Measurements from ENCODE around the gene PEPD. TPM values are rescaled to one million over a fixed set of nuclear protein-coding genes. Genes with fewer than 3 reads are reported as not detected.

Gene PEPD
- total RNA-seq, 1 experiment from 2014 or later: 40.5 TPM

GRCh38 chr19:33343301-33343700 is 178.3 kb downstream of the PEPD start:
- Histone ChIP-seq H3K36me3 (ENCODE audit: control insufficient read depth in 1 of 2, insufficient read depth in 2 of 2, low read length in 2 of 2) (no peaks in the 10 kb centered on the region), H3K4me3 (replicated peaks in 1 of 2; ENCODE audit: low read depth in 1 of 2, low read length in 2 of 2) (no peak overlapping the region), H3K4me1 (ENCODE audit: control insufficient read depth in 1 of 2, insufficient read depth in 2 of 2, low read length in 2 of 2) (peaks cover 0 to 11% of the 10 kb centered on the region in 2 experiments; a peak in 3 of 4 replicates), H2AFZ (ENCODE audit: low read depth, low read length, poor library complexity, severe bottlenecking) (no peak overlapping the region), H3K27me3 (ENCODE audit: insufficient read depth, low read length) (peaks cover 16% of the 10 kb centered on the region; the same call in 1 of the 2 replicates), H3K27ac (ENCODE audit: low read depth, low read length) (no peak overlapping the region), H4K20me1 (ENCODE audit: insufficient read depth) (no peaks in the 10 kb centered on the region), H3K9me3 (ENCODE audit: control insufficient read depth in 1 of 2, insufficient read depth in 1 of 2, low read depth in 1 of 2, low read length in 2 of 2) (no peaks in the 10 kb centered on the region), H3K4me2 (ENCODE audit: low read length) (no peak overlapping the region), H3K9ac (ENCODE audit: low read length) (no peak overlapping the region), H3K79me2 (ENCODE audit: insufficient read depth, low read length) (no peaks in the 10 kb centered on the region), H3K9me2 (ENCODE audit: insufficient read depth) (no peaks in the 10 kb centered on the region)
- TF ChIP-seq, protein P1, sequence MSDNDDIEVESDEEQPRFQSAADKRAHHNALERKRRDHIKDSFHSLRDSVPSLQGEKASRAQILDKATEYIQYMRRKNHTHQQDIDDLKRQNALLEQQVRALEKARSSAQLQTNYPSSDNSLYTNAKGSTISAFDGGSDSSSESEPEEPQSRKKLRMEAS (IDR thresholded peaks at IDR 0.05): no peak
- TF ChIP-seq, protein P2, sequence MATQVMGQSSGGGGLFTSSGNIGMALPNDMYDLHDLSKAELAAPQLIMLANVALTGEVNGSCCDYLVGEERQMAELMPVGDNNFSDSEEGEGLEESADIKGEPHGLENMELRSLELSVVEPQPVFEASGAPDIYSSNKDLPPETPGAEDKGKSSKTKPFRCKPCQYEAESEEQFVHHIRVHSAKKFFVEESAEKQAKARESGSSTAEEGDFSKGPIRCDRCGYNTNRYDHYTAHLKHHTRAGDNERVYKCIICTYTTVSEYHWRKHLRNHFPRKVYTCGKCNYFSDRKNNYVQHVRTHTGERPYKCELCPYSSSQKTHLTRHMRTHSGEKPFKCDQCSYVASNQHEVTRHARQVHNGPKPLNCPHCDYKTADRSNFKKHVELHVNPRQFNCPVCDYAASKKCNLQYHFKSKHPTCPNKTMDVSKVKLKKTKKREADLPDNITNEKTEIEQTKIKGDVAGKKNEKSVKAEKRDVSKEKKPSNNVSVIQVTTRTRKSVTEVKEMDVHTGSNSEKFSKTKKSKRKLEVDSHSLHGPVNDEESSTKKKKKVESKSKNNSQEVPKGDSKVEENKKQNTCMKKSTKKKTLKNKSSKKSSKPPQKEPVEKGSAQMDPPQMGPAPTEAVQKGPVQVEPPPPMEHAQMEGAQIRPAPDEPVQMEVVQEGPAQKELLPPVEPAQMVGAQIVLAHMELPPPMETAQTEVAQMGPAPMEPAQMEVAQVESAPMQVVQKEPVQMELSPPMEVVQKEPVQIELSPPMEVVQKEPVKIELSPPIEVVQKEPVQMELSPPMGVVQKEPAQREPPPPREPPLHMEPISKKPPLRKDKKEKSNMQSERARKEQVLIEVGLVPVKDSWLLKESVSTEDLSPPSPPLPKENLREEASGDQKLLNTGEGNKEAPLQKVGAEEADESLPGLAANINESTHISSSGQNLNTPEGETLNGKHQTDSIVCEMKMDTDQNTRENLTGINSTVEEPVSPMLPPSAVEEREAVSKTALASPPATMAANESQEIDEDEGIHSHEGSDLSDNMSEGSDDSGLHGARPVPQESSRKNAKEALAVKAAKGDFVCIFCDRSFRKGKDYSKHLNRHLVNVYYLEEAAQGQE (IDR thresholded peaks at IDR 0.05; ENCODE audit: low read depth): no peak
- TF ChIP-seq SRF (IDR thresholded peaks at IDR 0.05; ENCODE audit: low read depth): no peak
- no peak for TF ChIP-seq FOSL1 (IDR thresholded peaks at IDR 0.05; ENCODE audit: low read depth)
- no TSS peak for BruUV-seq (replicated peaks)
- intact Hi-C loops (cut with micrococcal nuclease): no loop called here
- ChIA-PET POLR2A (no interaction called here), CTCF (no interaction called here), RAD21 (ENCODE audit: low non-redundant PET in 1 of 2, low total read pairs in 2 of 2, uncharacterized antibody in 2 of 2, unreplicated experiment in 2 of 2) (no interaction called here)
- DNase-seq (ENCODE audit: low read depth, low spot score) (no peak), ATAC-seq (no peak)

- Histone ChIP-seq H3K4me2 (ENCODE audit: low read length) (no peak overlapping the region), H3K36me3 (ENCODE audit: control insufficient read depth in 1 of 2, insufficient read depth in 2 of 2, low read length in 2 of 2) (no peaks in the 10 kb centered on the region), H3K9ac (ENCODE audit: low read length) (no peak overlapping the region), H2AFZ (ENCODE audit: low read depth, low read length, poor library complexity, severe bottlenecking) (no peak overlapping the region), H3K79me2 (ENCODE audit: insufficient read depth, low read length) (no peaks in the 10 kb centered on the region), H3K4me3 (replicated peaks in 1 of 2; ENCODE audit: low read depth in 1 of 2, low read length in 2 of 2) (no peak overlapping the region), H3K9me3 (ENCODE audit: control insufficient read depth in 1 of 2, insufficient read depth in 1 of 2, low read depth in 1 of 2, low read length in 2 of 2) (no peaks in the 10 kb centered on the region), H3K4me1 (ENCODE audit: control insufficient read depth in 1 of 2, insufficient read depth in 2 of 2, low read length in 2 of 2) (peaks cover 0 to 11% of the 10 kb centered on the region in 2 experiments; a peak in 3 of 4 replicates), H3K9me2 (ENCODE audit: insufficient read depth) (no peaks in the 10 kb centered on the region), H3K27ac (ENCODE audit: low read depth, low read length) (no peak overlapping the region), H4K20me1 (ENCODE audit: insufficient read depth) (no peaks in the 10 kb centered on the region), H3K27me3 (ENCODE audit: insufficient read depth, low read length) (no peaks in the 10 kb centered on the region; the same call in 1 of the 2 replicates)
- ATAC-seq (no peak), DNase-seq (ENCODE audit: low read depth, low spot score) (no peak)
- RAD21 ChIA-PET (ENCODE audit: low non-redundant PET in 1 of 2, low total read pairs in 2 of 2, uncharacterized antibody in 2 of 2, unreplicated experiment in 2 of 2): no interaction called here
- CTCF ChIA-PET: no interaction called here
- intact Hi-C loops (cut with micrococcal nuclease): no loop called here
- POLR2A ChIA-PET: no interaction called here
- BruUV-seq (replicated peaks): no TSS peak
- TF ChIP-seq, protein P3, sequence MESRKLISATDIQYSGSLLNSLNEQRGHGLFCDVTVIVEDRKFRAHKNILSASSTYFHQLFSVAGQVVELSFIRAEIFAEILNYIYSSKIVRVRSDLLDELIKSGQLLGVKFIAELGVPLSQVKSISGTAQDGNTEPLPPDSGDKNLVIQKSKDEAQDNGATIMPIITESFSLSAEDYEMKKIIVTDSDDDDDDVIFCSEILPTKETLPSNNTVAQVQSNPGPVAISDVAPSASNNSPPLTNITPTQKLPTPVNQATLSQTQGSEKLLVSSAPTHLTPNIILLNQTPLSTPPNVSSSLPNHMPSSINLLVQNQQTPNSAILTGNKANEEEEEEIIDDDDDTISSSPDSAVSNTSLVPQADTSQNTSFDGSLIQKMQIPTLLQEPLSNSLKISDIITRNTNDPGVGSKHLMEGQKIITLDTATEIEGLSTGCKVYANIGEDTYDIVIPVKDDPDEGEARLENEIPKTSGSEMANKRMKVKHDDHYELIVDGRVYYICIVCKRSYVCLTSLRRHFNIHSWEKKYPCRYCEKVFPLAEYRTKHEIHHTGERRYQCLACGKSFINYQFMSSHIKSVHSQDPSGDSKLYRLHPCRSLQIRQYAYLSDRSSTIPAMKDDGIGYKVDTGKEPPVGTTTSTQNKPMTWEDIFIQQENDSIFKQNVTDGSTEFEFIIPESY (IDR thresholded peaks at IDR 0.05; ENCODE audit: extremely low read depth, insufficient replicate concordance, low read length): no peak
Observed at GRCh38 chr19:33340991-33341390, 180.6 kb downstream of the PEPD start.

Data from HCT116 (cell line).